Inferior parietal cortex (tissue), 1 donor: ENCODE results near the gene IDH2.
"Not testable (repeated sequence)": the region's sequence is repeated elsewhere in the genome, so short reads cannot be mapped to it uniquely, and the experiment has no call there.

Experiments used
- DNase-seq: peaks from one replicate; pipeline ENCODE4 v3.0.0-alpha.2; 2016; ENCODE audit errors: extremely low spot score

Gene IDH2

DNA sequence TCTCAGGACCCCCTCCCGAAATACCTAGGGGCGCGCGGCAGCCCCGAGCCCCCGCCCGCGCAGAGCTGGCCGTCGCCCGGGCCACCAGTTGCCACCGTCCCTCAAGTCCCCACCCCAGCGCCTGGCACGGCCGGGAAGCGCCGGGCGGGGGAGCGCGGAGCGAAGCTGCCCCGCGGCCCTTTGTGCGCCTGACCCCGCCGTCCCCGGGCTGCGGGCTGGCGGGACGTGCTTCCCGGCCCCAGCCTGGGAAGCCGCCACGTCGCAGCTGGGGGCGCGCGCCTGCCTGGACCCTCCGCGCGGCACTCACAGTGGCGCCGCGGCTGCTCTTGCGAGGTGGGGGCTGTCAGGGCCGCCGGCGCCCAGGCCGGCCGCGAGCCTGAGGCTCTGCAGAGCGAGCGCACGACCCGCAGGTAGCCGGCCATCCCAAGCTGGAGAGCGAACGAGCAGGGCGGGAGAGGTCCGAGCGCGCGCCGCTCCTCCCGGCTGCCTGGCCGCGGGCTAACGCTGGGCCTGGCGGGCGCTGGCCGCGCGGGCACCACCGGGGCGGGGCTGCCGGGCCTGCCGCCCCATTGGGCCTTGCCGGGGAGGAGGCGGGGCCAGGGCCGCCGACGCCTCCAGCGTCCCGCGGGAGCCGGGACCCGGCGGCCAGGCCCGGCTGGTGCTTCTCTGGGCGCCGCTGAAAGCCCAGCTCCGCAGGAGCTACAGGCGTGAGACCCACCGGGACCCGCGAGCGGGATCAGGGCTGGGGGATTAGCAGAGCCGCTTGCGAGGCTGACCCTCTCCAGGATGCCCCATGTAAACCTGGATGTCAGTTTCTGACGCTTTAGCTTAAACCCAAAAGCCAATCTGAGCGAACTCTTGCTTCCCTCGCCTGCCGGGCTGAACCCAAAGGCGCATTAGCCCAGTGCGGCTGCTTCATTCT, at the start of gene IDH2:
Gene IDH2 (minus strand): TSS at position 500 of the 922 bp plus-strand sequence. CDS start 78 bp downstream, at position 422.
- DNase-seq, result peak; percentile 80

DNA sequence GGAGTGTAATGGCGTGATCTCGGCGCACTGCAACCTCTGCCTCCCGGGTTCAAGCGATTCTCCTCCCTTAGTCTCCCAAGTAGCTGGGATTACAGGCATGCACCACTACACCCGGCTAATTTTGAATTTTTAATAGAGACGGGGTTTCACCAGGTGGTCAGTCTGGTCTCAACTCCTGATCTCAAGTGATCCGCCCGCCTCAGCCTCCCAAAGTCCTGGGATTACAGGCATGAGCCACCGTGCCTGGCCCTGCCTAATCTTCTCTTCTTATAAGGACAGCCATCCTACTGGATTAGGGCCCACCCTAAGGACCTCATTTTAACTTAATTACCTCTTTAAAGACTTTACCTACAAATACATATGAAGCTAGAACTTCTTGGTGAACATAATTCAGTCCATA, 48.3 kb upstream of the IDH2 start:
- not testable (repeated sequence) for DNase-seq

DNA sequence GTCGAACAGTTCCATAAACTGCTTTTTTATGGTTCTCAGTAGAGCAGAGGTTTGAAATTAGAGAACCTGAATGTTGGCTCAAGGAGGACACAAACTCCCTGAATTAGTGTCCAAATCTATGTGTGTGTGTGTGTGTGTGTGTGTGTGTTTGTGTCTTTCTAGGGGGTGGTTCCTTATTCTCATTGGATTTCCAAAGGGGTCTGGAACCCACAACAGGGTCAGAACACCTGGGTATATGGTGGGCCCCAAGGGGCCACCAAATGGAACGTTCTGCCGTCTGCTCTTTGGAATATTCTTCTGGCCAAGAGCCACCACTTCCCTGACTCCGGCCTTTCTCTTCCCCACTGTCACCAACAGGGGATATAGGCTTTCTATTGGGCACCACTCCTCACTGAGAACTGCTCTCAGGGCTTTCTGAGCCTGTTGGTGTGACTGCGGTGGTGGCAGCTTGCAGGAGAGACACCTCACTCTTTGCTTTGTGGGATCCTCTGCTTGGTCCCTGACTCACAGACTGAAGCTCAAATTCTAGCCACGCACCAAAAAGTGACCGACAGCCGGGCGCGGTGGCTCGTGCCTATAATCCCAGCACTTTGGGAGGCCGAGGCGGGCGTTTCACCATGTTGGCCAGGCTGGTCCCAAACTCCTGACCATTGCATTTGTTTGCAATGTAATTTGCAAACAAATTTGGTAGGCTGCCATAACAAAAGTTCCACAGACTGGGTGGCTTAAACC, 47.5 kb upstream of the IDH2 start:
- DNase-seq, result no peak

DNA sequence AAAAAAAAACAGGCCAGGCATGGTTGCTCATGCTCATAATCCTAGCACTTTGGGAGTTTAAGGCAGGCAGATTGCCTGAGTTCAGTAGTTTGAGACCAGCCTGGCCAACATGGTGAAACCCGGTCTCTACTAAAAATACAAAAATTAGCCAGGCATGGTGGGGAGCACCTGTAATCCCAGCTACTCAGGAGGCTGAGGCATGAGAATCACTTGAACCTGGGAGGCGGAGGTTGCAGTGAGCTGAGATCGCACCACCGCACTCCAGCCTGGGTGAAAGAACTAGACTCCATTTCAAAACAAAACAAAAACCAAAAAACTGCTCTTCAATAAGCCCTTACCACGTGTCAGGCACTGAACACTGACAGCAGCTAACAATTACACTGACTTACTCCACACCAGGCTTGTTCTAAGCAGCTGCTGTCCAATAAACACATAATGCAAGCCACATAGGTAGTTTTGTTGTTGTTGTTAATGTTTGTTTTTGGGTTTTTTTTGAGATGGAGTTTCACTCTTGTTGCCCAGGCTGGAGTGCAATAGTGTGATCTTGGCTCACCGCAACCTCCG, 44.0 kb upstream of the IDH2 start:
- DNase-seq, result not testable (repeated sequence)

DNA sequence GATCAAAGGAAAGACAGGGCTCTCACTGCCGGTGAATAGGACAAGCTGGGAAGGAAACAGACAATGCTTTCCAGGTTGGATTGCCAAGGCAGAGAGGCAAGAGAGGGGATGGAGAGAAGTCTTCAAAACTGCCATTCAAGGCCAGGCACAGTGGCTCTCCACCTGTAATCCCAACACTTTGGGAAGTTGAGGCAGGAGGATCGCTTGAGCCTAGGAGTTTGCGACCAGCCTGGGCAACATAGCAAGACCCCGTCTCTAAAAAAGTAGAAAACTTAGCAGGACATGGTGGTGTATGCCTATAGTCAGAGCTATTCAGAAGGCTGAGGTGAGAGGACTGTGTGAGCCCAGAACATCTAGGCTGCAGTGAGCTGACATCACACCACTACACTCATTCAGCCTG, 43.5 kb upstream of the IDH2 start:
- no peak for DNase-seq

DNA sequence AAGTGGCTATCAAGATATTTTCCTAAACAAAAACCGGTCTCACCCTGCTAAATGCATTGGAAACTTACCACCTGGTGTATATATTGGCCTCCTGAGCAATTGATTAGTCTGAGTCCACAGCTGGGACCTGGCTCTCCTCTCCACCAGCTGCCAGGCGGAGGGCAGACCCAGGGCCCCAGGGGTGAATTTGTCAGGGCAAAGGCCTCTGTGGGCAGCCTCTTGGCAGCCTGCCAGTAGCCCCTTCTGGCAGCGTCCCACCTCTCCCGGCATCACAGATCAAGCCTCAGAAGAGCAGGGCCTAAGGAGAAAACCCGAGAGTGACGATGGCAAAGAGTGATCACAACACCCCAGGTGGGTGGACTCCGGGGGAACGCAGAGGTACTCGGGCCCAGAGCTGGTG, 43.0 kb upstream of the IDH2 start:
- DNase-seq, result no peak

DNA sequence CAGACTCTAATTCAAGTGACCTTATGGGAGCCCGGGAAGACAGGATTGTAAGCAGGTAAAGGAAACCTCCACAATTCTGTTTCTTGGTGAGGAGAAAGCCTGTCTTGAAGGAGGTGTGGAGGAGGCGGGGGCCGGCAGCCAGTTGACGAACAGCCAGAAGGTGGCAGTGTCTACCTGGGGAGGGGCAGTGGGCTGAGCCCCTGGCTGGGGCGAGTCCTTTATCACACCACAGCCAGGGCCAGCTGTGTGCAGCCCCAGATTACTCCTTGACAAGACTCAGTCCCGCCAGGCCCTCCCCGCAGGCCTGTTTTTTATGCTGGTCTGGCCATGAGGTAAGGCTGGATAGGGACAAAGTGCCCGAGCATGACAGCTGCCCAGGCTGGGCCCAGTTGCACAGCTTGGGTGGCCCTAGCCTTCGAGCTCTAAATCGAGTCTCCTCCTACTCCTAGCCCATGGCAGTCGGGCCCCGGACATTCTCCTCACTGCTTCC, 40.9 kb upstream of the IDH2 start:
- peak; percentile 51 for DNase-seq

DNA sequence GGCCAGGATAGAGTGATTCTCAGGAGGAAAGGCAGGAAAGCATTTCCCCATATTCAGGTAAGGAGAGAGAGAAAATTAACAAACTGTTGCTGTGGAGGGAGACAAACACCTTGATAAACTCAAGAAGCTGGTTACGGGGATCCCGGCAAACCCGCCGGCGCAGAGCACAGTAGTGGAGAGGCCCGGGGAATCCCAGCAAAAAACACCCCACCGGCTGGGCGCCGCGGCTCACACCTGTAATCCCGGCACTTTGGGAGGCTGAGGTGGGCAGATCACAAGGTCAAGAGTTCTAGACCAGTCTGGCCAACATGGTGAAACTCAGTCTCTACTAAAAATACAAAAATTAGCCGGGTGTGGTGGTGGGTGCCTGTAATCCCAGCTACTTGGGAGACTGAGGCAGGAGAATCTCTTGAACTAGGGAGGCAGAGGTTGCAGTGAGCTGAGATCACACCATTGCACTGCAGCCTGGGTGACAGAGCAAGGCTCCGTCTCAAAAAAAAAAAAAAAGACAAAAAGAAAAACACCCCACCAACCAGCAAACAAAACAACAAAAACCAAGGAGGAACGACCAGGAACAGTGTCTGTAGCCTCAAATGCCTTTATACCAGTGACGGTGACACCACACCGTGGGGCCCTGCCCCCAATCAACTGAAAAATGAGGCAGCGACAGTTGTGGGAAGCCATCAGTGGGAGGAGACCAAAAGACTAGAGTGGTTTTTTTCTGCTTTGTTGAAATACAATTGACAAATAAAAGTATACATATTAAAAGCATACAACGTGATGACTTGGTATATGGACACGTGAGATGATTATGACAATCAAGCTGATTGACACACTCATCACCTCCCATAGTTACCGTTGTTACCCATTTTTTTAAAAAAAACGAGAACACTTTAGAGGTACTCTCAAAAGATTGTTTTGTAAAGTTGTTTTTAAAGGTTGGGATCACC, 40.2 kb upstream of the IDH2 start:
- DNase-seq, result no peak

DNA sequence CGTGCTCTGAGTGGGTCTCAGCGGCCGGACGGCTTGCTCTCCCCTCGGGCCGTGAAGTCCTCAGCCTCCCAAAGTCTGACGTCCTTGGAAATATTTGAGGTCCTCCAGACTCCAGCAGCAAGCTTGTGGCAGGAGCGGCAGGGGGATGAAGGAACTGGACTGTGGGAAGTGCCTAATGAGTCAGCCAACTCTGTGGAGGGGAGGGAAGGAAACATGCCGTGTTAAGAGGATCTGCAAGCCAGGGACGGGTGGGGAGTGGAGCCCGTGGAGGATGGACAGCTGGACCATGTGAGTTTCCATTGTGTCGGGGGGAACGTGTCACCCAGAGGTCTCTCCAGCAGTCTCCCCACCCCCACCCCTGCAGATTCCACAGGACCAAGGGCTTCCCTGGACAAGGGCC, 39.4 kb upstream of the IDH2 start:
- no peak for DNase-seq

DNA sequence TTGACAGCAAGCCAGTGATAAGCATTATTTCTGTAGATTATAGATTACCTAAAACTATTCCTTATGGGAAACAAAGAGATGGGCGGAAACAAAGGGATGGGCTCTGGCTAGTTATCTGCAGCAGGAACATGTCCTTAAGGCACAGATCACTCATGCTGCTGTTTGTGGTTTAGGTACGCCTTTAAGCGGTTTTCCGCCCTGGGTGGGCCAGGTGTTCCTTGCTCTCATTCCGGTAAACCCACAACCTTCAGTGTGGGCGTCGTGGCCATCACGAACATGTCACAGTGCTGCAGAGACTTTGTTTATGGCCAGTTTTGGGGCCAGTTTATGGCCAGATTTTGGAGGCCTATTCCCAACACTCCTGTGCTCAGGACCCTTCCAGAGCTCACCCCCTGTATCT, 37.3 kb upstream of the IDH2 start:
- not testable (repeated sequence) for DNase-seq

DNA sequence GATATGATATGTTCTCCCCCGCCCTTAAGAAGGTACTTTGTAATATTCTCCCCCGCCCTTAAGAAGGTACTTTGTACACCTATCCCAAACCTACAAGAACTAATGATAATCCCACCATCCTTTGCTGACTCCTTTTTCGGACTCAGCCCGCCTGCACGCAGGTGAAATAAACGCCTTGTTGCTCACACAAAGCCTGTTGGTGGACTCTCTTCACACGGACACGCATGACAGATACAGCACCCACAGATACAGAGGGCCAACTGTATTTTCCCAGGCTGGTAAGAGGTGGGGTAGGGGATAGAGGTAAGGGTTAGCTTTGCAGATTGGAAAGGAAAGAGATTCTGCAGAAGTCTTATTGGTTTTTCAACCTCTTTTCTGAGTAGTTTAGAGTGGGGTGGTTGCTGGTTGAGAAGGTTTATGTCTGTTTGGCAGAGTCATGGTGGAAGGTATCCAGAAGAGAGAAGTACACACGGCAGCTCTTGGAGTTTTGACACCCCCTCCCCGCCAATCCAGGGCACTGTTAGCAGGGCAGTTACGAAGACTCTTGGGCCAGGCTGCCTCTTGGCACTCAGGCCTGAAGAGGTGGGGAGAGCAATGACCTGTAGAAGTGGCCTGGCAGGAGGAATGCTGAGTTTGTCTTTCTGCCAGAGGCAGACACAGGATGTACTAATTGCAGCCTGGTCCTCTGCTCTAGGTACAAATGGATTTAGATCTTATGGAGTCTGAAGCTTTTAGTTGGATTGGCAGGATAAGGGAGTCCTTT, 36.0 kb upstream of the IDH2 start:
- no peak for DNase-seq

DNA sequence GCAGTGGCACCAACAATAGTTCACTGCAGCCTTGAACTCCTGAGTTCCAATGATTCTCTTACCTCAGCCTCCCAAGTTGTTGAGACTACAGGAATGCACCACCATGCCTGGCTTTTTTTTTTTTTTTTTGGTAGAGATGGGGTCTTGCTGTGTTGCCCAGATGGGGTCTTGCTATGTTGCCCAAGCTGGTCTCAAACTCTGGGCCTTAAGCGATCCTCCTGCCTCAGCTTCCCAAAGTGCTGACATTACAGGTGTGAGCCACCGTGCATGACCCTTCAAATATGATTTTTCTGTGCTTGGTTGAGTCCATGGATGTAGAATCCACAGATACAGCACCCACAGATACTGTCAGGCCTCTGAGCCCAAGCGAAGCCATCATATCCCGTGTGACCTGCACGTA, 30.2 kb upstream of the IDH2 start:
- no peak for DNase-seq

DNA sequence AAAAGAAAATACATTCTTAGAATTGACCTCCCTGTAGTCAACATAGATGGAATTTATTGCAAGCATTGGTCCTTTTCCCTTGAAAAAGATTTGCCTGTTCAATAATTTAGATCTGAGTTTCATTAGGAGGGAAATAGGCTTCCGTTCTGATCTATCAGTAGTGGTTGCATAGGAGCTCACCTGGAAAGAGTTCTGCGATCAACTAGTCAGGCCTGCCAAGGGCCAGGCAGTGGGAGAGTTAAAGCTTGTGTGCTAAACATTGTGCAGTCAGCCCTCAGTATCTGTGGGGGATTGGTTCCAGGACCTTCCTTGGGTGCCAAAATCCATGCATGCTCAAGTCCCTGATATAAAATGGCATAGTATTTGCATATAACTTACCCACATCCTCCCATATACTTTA, 29.6 kb upstream of the IDH2 start:
- DNase-seq, result no peak

DNA sequence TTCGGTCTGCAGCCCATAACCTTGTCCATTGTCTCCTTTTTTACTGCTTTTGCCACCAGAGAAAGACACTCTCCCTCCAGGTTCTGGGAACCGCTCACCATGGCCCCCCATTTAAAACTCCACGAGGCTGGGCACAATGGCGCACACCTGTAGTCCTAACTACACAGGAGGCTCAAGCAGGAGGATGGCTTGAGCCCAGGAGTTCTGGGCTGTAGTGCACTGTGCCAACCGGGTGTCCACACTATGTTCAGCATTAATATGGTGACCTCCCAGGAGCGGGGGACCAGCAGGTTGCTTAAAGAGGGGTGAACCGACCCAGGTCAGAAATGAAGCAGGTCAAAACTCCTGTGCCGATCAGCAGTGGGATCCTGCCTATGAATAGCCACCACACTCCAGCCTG, 28.0 kb upstream of the IDH2 start:
- no peak for DNase-seq

DNA sequence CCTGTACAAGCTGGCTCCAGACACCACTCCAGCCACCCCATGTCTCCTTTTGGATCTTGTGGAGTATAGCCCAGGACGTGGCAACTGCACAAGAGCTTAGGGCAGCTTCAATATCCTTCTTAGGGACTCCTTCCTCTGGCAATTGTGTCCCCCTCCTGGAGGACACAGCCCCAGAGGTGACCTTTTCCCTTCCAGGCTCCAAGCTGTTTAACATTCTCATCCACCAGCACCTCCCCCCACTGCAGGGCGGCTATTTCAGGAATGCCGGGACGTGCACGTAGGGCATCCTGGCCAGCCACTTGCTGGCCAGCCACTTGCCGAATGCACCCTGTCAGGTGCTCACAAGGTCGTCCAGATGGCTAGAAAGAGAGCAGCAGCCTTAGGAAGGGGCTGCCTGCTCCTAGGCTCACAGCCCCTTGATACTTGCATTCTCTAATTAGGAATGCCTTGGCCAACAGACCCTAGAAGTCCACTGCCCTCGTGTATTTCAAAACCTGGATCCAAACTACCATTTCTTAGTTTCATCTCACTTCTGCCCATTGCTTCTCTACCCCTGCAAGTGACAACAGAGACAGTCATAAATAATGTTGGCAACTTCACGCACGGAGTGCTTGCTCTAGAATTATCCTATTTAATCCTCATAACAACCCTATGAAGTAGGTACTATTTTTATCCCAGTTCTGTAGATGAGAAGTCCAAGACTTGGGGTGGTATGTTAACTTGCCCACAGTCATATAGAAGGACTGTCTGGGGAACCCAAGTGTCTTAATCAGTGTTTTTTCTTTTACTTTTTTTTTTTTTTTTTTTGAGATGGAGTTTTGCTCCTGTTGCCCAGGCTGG, 24.5 kb upstream of the IDH2 start:
- DNase-seq, result no peak

DNA sequence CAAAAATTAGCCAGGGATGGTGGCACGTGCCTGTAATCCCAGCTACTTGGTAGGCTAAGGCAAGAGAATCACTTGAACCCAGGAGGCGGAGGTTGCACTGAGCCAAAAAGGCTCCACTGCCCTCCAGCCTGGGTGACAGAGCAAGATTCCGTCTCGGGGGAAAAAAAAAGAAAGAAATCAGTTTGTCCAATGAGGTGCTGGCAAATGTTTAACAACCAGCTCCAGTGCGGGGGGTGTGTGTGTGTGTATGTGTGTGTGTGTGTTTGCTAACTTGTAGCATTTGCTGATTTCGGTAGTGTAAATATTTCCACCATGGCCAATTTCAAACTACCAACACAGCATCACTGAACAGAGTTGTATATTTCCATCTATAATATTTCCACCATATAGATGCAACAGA, 23.8 kb upstream of the IDH2 start:
- DNase-seq, result no peak

DNA sequence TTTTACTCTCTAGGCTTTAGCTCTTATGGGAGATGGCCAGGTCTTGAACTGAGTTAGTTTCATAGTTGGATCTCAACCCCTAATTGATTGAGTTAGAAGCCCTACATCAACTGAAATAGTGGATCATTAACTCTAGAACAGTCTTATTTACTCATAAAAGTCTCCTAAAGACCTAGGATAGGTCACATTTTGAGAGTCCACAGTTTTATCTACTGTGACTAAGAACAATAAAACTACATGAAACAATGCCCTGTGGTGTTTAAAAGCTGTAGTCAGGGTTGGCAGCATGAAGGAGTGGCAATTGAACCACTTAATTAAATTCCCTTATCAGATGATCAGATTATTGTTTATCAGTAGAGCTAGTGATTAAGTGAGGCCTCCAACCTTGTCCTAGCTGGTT, 22.2 kb upstream of the IDH2 start:
- DNase-seq, result no peak

DNA sequence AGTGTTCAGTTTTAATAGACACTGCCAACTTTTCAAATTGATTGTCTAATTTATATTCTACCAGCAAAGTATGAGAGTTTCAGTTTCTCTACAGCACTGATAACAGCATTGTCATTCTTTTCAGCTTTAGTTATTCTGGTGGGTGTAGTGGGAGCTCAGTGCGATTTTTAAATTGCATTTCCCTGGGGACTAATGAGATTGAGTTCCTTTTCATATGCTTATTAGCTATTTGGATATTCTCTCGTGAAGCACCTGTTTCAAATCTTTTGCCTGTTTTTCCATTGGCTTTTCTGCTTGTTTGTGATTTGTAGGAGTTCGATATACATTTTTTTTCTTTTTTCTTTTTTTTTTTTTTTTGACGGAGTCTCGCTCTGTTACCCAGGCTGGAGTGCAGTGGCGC, 18.8 kb upstream of the IDH2 start:
- DNase-seq, result no peak

DNA sequence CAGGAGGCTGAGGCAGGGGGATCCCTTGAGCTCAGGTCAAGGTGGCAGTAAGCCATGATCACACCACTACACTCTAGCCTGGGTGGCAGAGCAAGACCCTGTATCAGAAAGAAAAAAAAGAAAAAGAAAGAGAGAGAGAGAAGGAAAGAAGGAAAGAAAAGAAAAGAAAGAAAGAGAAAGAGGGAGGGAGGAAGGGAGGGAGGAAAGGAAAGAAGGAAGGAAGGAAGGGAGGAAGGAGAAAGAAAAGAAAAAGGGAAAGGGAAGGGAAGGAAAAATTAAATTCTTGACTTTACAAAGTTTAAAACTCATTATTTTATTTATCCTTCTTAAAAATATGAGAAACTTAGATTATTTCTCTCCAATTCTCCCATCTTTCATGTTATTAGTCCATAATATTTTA, 17.1 kb upstream of the IDH2 start:
- no peak for DNase-seq

DNA sequence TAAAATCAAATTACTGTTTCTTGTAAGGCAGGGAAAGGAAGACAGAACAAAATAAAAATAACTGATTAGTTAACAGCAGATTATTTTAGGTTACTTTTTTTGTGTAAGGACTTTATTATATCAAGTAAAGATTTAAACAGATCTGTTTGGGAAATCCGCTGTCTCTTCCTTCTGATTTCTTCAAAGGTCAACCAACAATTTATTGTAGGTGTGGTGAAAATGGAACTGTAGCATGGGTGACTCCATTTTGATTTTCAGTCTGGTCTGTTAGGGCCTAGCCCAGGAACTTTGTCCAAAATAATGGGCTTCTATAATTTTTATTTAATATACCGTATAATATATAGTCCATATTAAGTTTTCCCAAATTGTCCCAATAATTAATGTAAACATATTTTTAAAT, 13.5 kb upstream of the IDH2 start:
- no peak for DNase-seq
